NCI-H2227 treated with DMSO at 0.1 percent for 48 hours (cell line): ENCODE data around the gene UBAP1L.
"Not testable (repeated sequence)": the region's sequence is repeated elsewhere in the genome, so short reads cannot be mapped to it uniquely, and the experiment has no call there.

Experiments used
- DNase-seq: peaks from one replicate; lab custom pipeline; 2025; lab: John Stamatoyannopoulos, UW

The UBAP1L gene

DNA sequence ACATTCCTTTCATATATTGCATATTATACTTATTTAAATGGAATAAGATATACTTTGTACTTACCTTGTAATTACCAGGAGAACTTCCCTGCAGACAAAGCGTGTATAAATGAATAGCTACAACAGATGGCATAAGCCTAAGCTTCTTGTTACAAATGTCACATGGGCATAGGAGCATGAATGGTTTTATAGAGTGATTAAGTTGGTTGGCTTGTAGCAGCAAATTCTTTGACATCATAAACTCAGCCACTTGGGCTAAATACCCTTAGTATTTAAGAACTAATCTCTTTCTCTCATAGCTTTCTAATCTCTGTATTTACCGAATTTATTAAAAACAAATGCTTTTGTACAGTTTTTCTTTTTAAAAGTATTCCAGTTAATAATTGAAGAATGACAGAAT is at the start of gene UBAP1L:
Gene UBAP1L (minus strand): TSS at position 115 of the 400 bp plus-strand sequence. CDS start 8,985 bp downstream, outside the sequence.
- DNase-seq = no peak

GRCh38 chr15:65164139-65164538 is 49.1 kb upstream of the UBAP1L start:
- DNase-seq = no peak

DNA sequence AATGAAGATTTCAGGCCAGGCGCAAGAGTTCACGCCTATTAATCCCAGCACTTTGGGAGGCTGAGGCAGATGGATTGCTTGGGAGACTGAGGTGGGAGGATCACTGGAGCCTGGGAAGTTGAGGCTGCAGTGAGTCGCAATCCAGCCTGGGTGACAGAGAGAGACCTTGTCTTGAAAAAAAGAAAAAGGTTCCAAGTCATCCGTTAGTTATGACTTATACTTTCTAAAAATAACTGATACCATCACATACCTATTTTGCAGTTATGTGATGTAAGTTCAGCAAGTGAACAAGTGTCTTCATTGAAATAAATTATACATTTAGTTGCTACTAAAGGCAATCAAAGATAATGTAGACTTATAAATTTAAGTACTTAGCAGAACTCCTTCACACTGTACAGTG is 48.0 kb upstream of the UBAP1L start:
- no peak for DNase-seq

- DNase-seq = no peak
These were observed 41.7 kb upstream of the UBAP1L start for GRCh38 chr15:65156692-65157091.

DNA sequence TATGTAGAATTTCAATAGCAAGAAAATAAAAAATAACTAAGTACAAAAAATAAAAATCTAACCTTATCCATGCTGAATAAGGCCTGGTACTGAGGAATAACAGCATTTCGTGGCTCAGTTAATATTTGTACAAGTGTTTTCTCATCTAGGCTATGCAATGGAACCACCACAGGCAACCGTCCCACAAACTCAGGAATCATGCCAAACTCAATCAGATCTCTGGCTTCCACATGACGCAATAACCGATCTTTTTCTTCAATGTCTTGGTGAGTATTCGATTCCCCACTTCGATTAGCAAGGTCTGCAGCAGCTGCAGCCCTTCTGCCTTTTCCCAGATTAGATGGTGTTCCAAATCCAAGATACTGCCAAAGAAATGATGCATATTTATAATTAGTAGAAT is 39.7 kb upstream of the UBAP1L start:
- DNase-seq = no peak

- no peak for DNase-seq
These were observed 32.9 kb upstream of the UBAP1L start for GRCh38 chr15:65147902-65148301.

DNA sequence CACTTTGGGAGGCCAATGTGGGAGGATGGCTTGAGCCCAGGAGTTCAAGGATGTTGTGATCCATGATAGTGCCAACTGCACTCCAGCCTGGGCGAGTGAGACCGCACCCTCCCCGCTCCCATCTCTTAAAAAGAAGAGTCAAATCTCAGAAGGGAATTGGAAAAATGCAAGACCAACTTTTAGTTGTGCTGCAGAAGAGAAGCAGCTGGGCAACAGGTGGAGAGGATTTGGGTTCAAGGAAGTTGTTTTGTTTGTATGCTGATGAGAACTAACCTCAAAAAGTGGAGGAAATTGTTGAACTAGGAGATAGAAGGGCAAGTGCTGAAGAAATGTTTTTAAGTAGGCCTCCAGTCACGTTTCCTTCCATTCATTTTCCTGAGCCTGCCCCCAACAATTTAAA is 31.4 kb upstream of the UBAP1L start:
- DNase-seq = no peak

DNA sequence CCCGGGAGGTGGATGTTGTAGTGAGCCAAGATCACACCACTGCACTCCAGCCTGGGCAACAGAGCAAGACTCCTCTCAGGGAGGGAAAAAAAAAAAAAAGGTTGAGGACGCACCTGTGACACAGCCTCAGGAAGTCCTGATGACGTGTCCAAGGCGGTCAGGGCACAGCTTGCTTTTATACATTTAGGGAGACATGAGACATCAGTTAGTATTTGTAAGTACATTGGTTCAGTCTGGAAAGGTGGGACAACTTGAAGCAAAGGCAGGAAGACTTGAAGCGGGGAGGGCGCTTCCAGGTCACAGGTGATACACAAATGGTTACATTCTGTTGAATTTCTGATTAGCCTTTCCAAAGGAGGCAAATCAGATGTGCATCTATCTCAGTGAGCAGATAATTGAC is 23.6 kb upstream of the UBAP1L start:
- not testable (repeated sequence) for DNase-seq

- DNase-seq = not testable (repeated sequence)
These were observed 22.9 kb upstream of the UBAP1L start for GRCh38 chr15:65137893-65138292.

GRCh38 chr15:65137089-65137488 is 22.1 kb upstream of the UBAP1L start:
- DNase-seq = not testable (repeated sequence)

- DNase-seq = no peak
These were observed 19.5 kb upstream of the UBAP1L start for GRCh38 chr15:65134538-65134937.

DNA sequence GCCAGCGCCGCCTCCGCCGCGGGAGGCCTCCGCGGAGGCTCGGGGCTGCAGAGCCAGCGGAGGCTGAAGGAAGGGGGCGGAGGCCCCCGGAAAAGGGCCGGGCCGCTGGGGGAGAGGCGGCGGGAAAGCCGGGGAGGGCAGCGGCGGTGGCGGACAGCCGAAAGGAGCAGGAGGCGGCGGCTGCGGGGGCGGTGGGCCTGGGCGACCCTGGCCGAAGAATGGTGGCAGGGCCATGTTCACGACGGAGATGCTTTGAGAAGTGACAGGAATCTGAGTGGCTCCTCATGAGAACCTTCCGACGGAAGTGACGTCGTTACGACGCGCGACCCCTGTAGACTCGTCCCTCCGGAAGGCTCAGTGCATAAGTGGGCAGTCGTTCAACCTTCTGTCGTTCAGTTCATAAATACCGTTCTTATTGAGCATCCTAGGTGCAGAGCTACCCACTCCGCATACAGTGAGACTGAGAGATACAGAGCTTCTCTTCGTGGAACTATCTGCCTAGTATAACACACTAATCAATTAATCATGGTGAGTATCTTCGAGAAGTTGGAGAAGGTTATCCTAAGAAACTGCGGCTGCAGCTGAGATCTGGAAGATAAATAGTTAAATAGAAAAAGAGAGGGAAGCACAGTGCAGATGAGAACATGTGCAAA is 18.7 kb upstream of the UBAP1L start, which contains the start of gene PDCD7:
Gene PDCD7 (minus strand): TSS at position 261 of the 653 bp plus-strand sequence. CDS start 27 bp downstream, at position 234.
- peak; percentile 84 for DNase-seq

- no peak for DNase-seq
These were observed 18.0 kb upstream of the UBAP1L start for GRCh38 chr15:65132878-65133547.

- no peak for DNase-seq
These were observed 15.9 kb upstream of the UBAP1L start for GRCh38 chr15:65130941-65131340.

DNA sequence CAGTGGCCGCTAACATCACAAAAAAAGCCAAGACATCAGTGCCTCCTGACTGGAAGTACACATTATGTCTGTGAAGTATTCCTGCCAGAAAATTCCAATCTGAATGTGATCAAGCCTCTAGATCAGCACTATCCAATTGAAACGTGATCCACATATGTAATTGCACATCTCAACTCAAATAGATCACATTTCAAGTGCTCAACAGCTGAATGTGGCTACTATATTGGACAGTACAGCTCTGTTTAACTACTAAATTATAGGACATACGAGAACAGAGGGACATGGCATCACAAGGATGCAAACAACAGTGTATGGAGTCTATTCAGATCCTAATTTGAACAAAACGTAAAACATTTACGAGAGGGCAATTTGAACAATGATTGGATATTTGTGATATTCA is 542 bp upstream of the UBAP1L start:
- peak; percentile 30 for DNase-seq

- no peak for DNase-seq
These were observed 4.2 kb downstream of the UBAP1L start for GRCh38 chr15:65110676-65111292.

GRCh38 chr15:65106011-65106590 is 8.9 kb downstream of the UBAP1L start:
- DNase-seq = no peak

- DNase-seq = no peak
These were observed 10.0 kb downstream of the UBAP1L start for GRCh38 chr15:65105038-65105437.

- DNase-seq = no peak
These were observed 12.1 kb downstream of the UBAP1L start for GRCh38 chr15:65102912-65103311.

DNA sequence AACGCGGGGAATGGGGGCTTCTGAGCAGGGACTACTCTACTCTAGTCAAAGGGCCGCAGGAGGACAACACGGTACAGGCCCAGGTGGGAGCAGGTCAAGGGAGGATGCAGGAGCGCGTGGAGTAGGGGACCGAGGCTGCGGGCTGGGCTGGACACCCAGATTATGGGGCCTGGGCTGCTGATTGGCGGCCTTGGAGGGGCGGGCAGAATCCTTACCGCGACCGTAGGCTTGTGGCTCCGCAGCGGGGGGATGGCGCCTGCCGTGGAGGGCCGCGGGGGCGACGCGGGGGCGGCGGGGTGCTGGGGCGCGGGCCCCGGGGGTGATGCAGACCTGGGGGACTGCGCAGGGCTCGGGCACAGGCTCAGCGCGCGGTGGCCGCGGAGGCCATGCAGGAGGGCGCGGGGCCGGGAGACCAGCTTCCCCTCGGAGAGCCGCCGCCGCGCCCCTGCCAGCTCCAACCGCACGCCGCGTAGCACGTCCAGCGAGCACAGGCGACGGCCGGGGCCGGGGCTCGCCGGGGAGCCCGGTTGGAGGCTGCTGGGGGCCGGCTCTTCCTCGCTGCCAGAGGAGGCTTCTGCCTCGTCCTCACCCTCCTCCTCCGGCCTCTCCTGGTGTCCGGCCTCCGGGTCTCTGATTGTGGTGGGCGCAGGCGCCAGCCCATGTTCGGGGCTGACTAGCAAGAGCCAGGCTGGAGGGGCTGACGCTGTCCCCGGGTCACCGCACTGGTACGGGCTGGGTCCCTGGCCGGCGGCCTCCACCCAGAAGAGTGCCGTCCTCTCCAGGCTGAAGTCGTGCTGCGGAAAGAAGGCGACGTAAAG is 12.9 kb downstream of the UBAP1L start:
- DNase-seq = no peak

GRCh38 chr15:65101411-65101890 is 13.5 kb downstream of the UBAP1L start:
- DNase-seq = no peak

DNA sequence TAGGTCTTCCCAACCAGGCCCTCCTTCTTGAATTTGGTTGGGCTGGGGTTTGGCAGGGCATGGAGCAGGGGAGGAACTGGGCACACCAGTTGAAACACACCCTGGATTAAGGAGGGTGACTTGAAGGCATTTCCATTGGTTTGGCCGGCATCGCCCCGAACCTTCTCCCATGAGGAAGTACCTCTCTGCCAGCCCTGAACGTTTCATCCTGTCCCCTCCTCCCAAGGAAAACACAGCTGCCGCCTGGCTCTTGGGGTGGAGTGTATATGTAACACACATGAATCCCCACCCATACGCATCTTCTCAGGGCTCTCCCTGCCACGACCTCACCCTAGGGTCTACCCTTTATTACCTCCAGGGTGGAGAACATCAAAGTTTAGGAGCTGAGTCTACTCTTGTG is 14.6 kb downstream of the UBAP1L start:
- no peak for DNase-seq
